ENCODE results near the gene FGF11.

GRCh38 chr17:7460850-7461660 lies 21.7 kb downstream of the FGF11 start:
- TF ChIP-seq CTCF (conservative IDR thresholded peaks at IDR 0.05; ENCODE audit: low read depth, low read length) (no peak), RFX5 (IDR thresholded peaks at IDR 0.05; ENCODE audit: low read depth, low read length) (no peak)
